ENCODE results near the gene RERE.

GRCh38 chr1:8428441-8428840 lies 389.0 kb downstream of the RERE start:
- TF ChIP-seq POLR2A (IDR thresholded peaks at IDR 0.05): no peak
- TF ChIP-seq, protein P1, sequence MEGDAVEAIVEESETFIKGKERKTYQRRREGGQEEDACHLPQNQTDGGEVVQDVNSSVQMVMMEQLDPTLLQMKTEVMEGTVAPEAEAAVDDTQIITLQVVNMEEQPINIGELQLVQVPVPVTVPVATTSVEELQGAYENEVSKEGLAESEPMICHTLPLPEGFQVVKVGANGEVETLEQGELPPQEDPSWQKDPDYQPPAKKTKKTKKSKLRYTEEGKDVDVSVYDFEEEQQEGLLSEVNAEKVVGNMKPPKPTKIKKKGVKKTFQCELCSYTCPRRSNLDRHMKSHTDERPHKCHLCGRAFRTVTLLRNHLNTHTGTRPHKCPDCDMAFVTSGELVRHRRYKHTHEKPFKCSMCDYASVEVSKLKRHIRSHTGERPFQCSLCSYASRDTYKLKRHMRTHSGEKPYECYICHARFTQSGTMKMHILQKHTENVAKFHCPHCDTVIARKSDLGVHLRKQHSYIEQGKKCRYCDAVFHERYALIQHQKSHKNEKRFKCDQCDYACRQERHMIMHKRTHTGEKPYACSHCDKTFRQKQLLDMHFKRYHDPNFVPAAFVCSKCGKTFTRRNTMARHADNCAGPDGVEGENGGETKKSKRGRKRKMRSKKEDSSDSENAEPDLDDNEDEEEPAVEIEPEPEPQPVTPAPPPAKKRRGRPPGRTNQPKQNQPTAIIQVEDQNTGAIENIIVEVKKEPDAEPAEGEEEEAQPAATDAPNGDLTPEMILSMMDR (IDR thresholded peaks at IDR 0.05): no peak
